ENCODE measurements around the gene OR4D1.

The OR4D1 gene

DNA sequence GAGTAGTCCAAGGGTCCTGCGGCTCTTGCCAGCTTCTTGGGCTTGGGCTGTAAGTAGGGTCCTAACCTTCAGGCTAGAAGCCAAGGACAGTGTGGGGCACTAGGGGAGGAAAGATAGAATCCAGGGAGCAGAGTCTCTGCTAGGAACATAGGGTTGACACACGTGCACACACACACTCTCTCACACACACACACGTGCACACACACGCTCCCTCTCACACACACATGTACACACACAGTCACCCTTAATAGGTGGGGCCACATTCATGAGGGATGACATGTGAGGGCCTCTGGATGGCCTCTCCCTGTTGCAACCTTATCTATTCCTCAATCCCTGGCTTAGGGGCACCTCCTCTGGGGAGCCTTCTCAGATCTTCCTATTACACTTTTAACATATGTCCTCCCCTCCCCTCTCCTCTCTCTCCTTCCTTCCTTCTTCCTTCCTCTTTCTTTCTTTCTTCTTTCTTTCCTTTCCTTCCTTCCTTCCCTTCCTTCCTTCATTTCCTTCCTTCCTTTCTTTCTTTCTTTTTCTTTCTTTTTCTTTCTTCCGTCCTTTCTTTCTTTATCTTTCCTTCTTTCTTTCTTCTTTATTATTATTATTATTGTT lies 47.4 kb downstream of the OR4D1 start:
- Histone ChIP-seq H3K36me3 (ENCODE audit: control insufficient read depth in 1 of 2, insufficient read depth in 2 of 2, low read depth in 1 of 2, low read length in 2 of 2) (no peaks in the 10 kb centered on the region), H3K9me3 (ENCODE audit: control insufficient read depth, low read length) (no peaks in the 10 kb centered on the region), H3K23ac (ENCODE audit: low read length in 2 of 2) (no peak overlapping the region), H2BK15ac (ENCODE audit: low read depth, poor library complexity, severe bottlenecking) (no peak overlapping the region), H3K14ac (ENCODE audit: low read length in 2 of 2) (no peak overlapping the region), H4K91ac (ENCODE audit: low read length) (no peak overlapping the region), H3K4ac (ENCODE audit: low read depth in 1 of 2, low read length in 2 of 2) (no peak overlapping the region), H2BK5ac (ENCODE audit: low read depth, low read length, poor library complexity, severe bottlenecking) (no peak overlapping the region), H2BK120ac (ENCODE audit: low read depth, low read length) (no peak overlapping the region), H3K9ac (ENCODE audit: low read length) (no peak overlapping the region), H4K8ac (ENCODE audit: low read length) (no peak overlapping the region), H2AFZ (ENCODE audit: low read depth, low read length) (no peak overlapping the region), H3K4me3 (ENCODE audit: insufficient read depth in 1 of 2, low read depth in 1 of 2, low read length in 2 of 2) (no peak overlapping the region), H3K79me1 (replicated peaks; ENCODE audit: low read length, poor library complexity, severe bottlenecking) (no peaks in the 10 kb centered on the region), H2BK12ac (ENCODE audit: low read length in 2 of 2) (no peak overlapping the region), H2AK5ac (ENCODE audit: low read length, severe bottlenecking) (no peak overlapping the region), H3K18ac (ENCODE audit: low read depth in 1 of 2, low read length in 2 of 2) (no peak overlapping the region), H3K27ac (ENCODE audit: low read length, poor library complexity, severe bottlenecking) (no peak overlapping the region), H3K27me3 (ENCODE audit: control insufficient read depth in 1 of 2, insufficient read depth in 1 of 2, low read length in 2 of 2) (peaks cover 54 to 92% of the 10 kb centered on the region in 2 experiments), H3K4me1 (ENCODE audit: control insufficient read depth, insufficient read depth, low read depth, low read length) (no peaks in the 10 kb centered on the region), H3K4me2 (ENCODE audit: low read length, poor library complexity, severe bottlenecking) (no peak overlapping the region)
- WGBS = 83% methylated on average over 3 of the region's 5 CpGs
- DNase-seq = no peak

DNA sequence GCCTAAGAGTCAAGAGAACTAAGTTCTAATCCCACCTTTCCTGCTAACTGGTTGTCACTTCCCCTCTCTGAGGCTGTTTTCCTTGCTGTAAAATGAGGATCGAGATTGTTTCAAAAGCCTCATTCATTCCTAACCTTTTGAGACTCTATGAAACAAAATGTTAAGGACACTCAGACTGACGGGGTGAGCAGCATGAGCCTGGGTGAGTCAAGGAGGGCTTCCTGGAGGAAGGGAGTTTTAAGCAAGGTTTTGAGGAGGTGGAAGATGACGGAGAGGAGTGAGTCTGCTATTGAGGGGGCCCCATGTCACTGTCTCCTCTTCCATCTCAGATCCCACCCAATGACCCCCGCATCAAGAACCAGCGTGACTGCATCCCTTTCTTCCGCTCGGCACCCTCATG lies 48.4 kb downstream of the OR4D1 start:
- no peak overlapping the region for H3K18ac ChIP-seq (ENCODE audit: low read depth in 1 of 2, low read length in 2 of 2)
- no peak overlapping the region for H3K23ac ChIP-seq (ENCODE audit: low read length in 2 of 2)
- H3K27me3 ChIP-seq (ENCODE audit: control insufficient read depth in 1 of 2, insufficient read depth in 1 of 2, low read length in 2 of 2) = peaks cover 46 to 83% of the 10 kb centered on the region in 2 experiments
- H3K14ac ChIP-seq (ENCODE audit: low read length in 2 of 2) = no peak overlapping the region
- no peak overlapping the region for H4K8ac ChIP-seq (ENCODE audit: low read length)
- H3K4ac ChIP-seq (ENCODE audit: low read depth in 1 of 2, low read length in 2 of 2) = no peak overlapping the region
- no peak overlapping the region for H2BK120ac ChIP-seq (ENCODE audit: low read depth, low read length)
- H2BK15ac ChIP-seq (ENCODE audit: low read depth, poor library complexity, severe bottlenecking) = no peak overlapping the region
- WGBS = 93% methylated on average over 5 of the region's 7 CpGs
- no peaks in the 10 kb centered on the region for H3K79me1 ChIP-seq (replicated peaks; ENCODE audit: low read length, poor library complexity, severe bottlenecking)
- H3K9me3 ChIP-seq (ENCODE audit: control insufficient read depth, low read length) = no peaks in the 10 kb centered on the region
- H2AK5ac ChIP-seq (ENCODE audit: low read length, severe bottlenecking) = no peak overlapping the region
- H3K4me2 ChIP-seq (ENCODE audit: low read length, poor library complexity, severe bottlenecking) = no peak overlapping the region
- no peaks in the 10 kb centered on the region for H3K36me3 ChIP-seq (ENCODE audit: control insufficient read depth in 1 of 2, insufficient read depth in 2 of 2, low read depth in 1 of 2, low read length in 2 of 2)
- H2BK5ac ChIP-seq (ENCODE audit: low read depth, low read length, poor library complexity, severe bottlenecking) = no peak overlapping the region
- no peak overlapping the region for H2AFZ ChIP-seq (ENCODE audit: low read depth, low read length)
- no peaks in the 10 kb centered on the region for H3K4me1 ChIP-seq (ENCODE audit: control insufficient read depth, insufficient read depth, low read depth, low read length)
- H2BK12ac ChIP-seq (ENCODE audit: low read length in 2 of 2) = no peak overlapping the region
- no peak overlapping the region for H3K9ac ChIP-seq (ENCODE audit: low read length)
- H4K91ac ChIP-seq (ENCODE audit: low read length) = no peak overlapping the region
- H3K4me3 ChIP-seq (ENCODE audit: insufficient read depth in 1 of 2, low read depth in 1 of 2, low read length in 2 of 2) = no peak overlapping the region
- no peak overlapping the region for H3K27ac ChIP-seq (ENCODE audit: low read length, poor library complexity, severe bottlenecking)
- no peak for DNase-seq

DNA sequence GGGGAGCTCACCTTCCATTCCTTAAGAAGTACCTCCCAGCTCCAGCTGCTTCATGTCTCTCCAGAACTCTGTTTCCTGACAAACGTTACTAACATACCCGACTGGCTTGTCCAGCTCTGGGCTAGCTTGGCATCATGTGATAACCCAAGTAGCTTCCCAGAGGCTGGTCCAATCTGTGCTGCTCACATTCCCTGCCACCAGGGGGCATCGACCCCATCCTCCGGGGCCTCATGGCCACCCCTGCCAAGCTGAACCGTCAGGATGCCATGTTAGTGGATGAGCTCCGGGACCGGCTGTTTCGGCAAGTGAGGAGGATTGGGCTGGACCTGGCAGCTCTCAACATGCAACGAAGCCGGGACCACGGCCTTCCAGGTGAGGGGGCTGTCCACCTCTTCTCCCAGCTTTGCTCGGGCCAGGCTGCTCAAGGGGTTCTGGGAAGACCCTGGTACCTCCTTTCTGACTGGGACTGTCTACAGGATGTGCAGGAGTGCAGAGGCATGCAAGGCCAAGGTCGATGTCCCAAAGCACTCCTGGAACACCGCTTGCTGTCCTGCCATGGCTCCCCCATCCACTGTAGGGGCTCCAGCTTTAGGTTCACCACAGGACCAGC lies 51.9 kb downstream of the OR4D1 start:
- Histone ChIP-seq H3K79me1 (replicated peaks; ENCODE audit: low read length, poor library complexity, severe bottlenecking) (no peaks in the 10 kb centered on the region), H4K8ac (ENCODE audit: low read length) (no peak overlapping the region), H3K9ac (ENCODE audit: low read length) (no peak overlapping the region), H3K36me3 (ENCODE audit: control insufficient read depth in 1 of 2, insufficient read depth in 2 of 2, low read depth in 1 of 2, low read length in 2 of 2) (peaks cover 0 to 6% of the 10 kb centered on the region in 2 experiments), H3K27ac (ENCODE audit: low read length, poor library complexity, severe bottlenecking) (no peak overlapping the region), H2BK15ac (ENCODE audit: low read depth, poor library complexity, severe bottlenecking) (no peak overlapping the region), H3K9me3 (ENCODE audit: control insufficient read depth, low read length) (no peaks in the 10 kb centered on the region), H2BK120ac (ENCODE audit: low read depth, low read length) (no peak overlapping the region), H3K14ac (ENCODE audit: low read length in 2 of 2) (no peak overlapping the region), H3K4me3 (ENCODE audit: insufficient read depth in 1 of 2, low read depth in 1 of 2, low read length in 2 of 2) (peak overlapping the region in 1 of 2 experiments; percentile 2), H3K4me2 (ENCODE audit: low read length, poor library complexity, severe bottlenecking) (no peak overlapping the region), H2BK12ac (ENCODE audit: low read length in 2 of 2) (peak overlapping the region in 1 of 2 experiments; percentile 23), H4K91ac (ENCODE audit: low read length) (no peak overlapping the region), H2AK5ac (ENCODE audit: low read length, severe bottlenecking) (no peak overlapping the region), H3K27me3 (ENCODE audit: control insufficient read depth in 1 of 2, insufficient read depth in 1 of 2, low read length in 2 of 2) (peaks cover 36 to 50% of the 10 kb centered on the region in 2 experiments), H3K4me1 (ENCODE audit: control insufficient read depth, insufficient read depth, low read depth, low read length) (no peaks in the 10 kb centered on the region), H2BK5ac (ENCODE audit: low read depth, low read length, poor library complexity, severe bottlenecking) (no peak overlapping the region), H3K23ac (ENCODE audit: low read length in 2 of 2) (no peak overlapping the region), H2AFZ (ENCODE audit: low read depth, low read length) (no peak overlapping the region), H3K4ac (ENCODE audit: low read depth in 1 of 2, low read length in 2 of 2) (no peak overlapping the region), H3K18ac (ENCODE audit: low read depth in 1 of 2, low read length in 2 of 2) (no peak overlapping the region)
- peak; percentile 32 for DNase-seq
- 59% methylated on average over 14 of the region's 14 CpGs for WGBS

DNA sequence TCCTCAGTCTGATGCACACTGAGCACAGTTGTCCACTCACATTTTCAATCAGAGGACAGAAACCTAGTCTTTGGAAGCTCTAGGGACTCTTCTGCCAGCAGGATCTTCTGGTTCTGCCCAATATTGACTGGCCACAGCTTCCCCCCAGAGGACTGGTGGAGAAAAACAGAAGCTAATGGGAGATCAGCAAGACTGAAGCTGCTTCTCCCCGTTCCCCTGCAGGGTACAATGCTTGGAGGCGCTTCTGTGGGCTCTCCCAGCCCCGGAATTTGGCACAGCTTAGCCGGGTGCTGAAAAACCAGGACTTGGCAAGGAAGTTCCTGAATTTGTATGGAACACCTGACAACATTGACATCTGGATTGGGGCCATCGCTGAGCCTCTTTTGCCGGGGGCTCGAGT lies 54.7 kb downstream of the OR4D1 start:
- H2AFZ ChIP-seq (ENCODE audit: low read depth, low read length) = no peak overlapping the region
- peaks cover 23 to 31% of the 10 kb centered on the region in 2 experiments for H3K27me3 ChIP-seq (ENCODE audit: control insufficient read depth in 1 of 2, insufficient read depth in 1 of 2, low read length in 2 of 2)
- H3K18ac ChIP-seq (ENCODE audit: low read depth in 1 of 2, low read length in 2 of 2) = no peak overlapping the region
- no peak overlapping the region for H4K91ac ChIP-seq (ENCODE audit: low read length)
- H2BK120ac ChIP-seq (ENCODE audit: low read depth, low read length) = no peak overlapping the region
- H3K14ac ChIP-seq (ENCODE audit: low read length in 2 of 2) = no peak overlapping the region
- no peak overlapping the region for H3K9ac ChIP-seq (ENCODE audit: low read length)
- peaks cover 14 to 21% of the 10 kb centered on the region in 2 experiments for H3K36me3 ChIP-seq (ENCODE audit: control insufficient read depth in 1 of 2, insufficient read depth in 2 of 2, low read depth in 1 of 2, low read length in 2 of 2)
- H2AK5ac ChIP-seq (ENCODE audit: low read length, severe bottlenecking) = no peak overlapping the region
- no peak overlapping the region for H4K8ac ChIP-seq (ENCODE audit: low read length)
- H3K4me1 ChIP-seq (ENCODE audit: control insufficient read depth, insufficient read depth, low read depth, low read length) = no peaks in the 10 kb centered on the region
- no peaks in the 10 kb centered on the region for H3K9me3 ChIP-seq (ENCODE audit: control insufficient read depth, low read length)
- H3K79me1 ChIP-seq (replicated peaks; ENCODE audit: low read length, poor library complexity, severe bottlenecking) = no peaks in the 10 kb centered on the region
- no peak overlapping the region for H3K4ac ChIP-seq (ENCODE audit: low read depth in 1 of 2, low read length in 2 of 2)
- H3K4me3 ChIP-seq (ENCODE audit: insufficient read depth in 1 of 2, low read depth in 1 of 2, low read length in 2 of 2) = no peak overlapping the region
- WGBS = 87% methylated on average over 7 of the region's 7 CpGs
- H2BK15ac ChIP-seq (ENCODE audit: low read depth, poor library complexity, severe bottlenecking) = no peak overlapping the region
- no peak overlapping the region for H3K23ac ChIP-seq (ENCODE audit: low read length in 2 of 2)
- no peak overlapping the region for H3K4me2 ChIP-seq (ENCODE audit: low read length, poor library complexity, severe bottlenecking)
- H2BK12ac ChIP-seq (ENCODE audit: low read length in 2 of 2) = no peak overlapping the region
- H3K27ac ChIP-seq (ENCODE audit: low read length, poor library complexity, severe bottlenecking) = no peak overlapping the region
- no peak overlapping the region for H2BK5ac ChIP-seq (ENCODE audit: low read depth, low read length, poor library complexity, severe bottlenecking)
- no peak for DNase-seq

Data from mesenchymal stem cell (in vitro differentiated cells and primary cell).